OCI-LY1 (cell line): ENCODE results near the gene OR10P1.
"Not testable (repeated sequence)": the region's sequence is repeated elsewhere in the genome, so short reads cannot be mapped to it uniquely, and the experiment has no call there.

Experiments
- EZH2 ChIP-seq: fragments of 200-600 bp; sonication (generic), shearing (Covaris generic); IDR thresholded peaks from 2 replicates; pipeline ENCODE4 v1.8.0; 2017; ENCODE audit warnings: borderline replicate concordance, mixed run types, mild to moderate bottlenecking, antibody characterized with exemption, low read length, moderate library complexity, mixed read lengths
- TF ChIP-seq, protein P1 (sequence below): fragments of 200-600 bp; sonication (generic), shearing (Covaris generic); IDR thresholded peaks from 2 replicates; pipeline ENCODE4 v1.5.1; 2017; ENCODE audit warnings: mild to moderate bottlenecking, antibody characterized with exemption, low read length, moderate library complexity, mixed read lengths

DNA sequence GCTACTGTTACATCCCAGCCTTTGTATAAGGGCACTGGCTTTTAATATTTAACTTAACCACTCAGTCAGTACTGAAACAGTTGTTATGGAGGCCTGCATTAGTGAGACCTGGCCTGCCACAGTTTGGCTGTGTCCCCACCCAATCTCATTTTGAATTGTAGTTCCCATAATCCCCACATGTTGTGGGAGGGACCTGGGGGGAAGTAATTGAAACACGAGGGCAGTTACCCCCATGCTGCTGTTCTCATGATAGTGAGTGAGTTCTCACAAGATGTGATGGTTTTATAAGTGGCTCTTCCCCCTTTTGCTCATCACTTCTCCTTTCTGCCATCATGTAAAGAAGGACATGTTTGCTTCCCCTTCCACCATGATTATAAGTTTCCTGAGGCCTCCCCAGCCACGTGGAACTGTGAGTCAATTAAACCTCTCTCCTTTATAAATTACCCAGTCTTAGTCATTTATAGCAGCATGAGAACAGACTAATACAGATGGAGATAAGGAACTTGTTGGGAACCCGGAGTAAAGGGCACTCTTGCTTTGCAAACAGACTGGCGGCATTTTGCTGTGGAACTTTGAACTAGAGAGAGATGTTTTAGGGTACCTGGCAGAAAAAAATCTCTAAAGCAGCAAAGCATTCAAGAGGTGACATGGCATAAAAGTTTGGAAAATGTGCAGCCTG lies 14.1 kb downstream of the OR10P1 start:
- TF ChIP-seq, protein P1, sequence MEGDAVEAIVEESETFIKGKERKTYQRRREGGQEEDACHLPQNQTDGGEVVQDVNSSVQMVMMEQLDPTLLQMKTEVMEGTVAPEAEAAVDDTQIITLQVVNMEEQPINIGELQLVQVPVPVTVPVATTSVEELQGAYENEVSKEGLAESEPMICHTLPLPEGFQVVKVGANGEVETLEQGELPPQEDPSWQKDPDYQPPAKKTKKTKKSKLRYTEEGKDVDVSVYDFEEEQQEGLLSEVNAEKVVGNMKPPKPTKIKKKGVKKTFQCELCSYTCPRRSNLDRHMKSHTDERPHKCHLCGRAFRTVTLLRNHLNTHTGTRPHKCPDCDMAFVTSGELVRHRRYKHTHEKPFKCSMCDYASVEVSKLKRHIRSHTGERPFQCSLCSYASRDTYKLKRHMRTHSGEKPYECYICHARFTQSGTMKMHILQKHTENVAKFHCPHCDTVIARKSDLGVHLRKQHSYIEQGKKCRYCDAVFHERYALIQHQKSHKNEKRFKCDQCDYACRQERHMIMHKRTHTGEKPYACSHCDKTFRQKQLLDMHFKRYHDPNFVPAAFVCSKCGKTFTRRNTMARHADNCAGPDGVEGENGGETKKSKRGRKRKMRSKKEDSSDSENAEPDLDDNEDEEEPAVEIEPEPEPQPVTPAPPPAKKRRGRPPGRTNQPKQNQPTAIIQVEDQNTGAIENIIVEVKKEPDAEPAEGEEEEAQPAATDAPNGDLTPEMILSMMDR: not testable (repeated sequence)
- TF ChIP-seq EZH2: not testable (repeated sequence)
